PC-9 (cell line): ENCODE data around the gene CCDC181.

Experiments used
- CTCF ChIP-seq: fragments of 200-600 bp; sonication (generic); conservative IDR thresholded peaks from 2 replicates; pipeline ENCODE4 v1.6.1; 2017; ENCODE audit warnings: mixed run types, antibody characterized with exemption, mild to moderate bottlenecking, moderate library complexity
- EZH2 ChIP-seq: fragments of 200-600 bp; sonication (generic); IDR thresholded peaks from 2 replicates; pipeline ENCODE4 v1.8.0; 2017; ENCODE audit warnings: antibody characterized with exemption, low read depth

GRCh38 chr1:169443923-169444322, 16.6 kb upstream of the CCDC181 start:
- no peak for TF ChIP-seq CTCF
- no peak for TF ChIP-seq EZH2
